ENCODE data around the gene PLEKHN1.

The PLEKHN1 gene

GRCh38 chr1:962381-963300 is 3.6 kb upstream of the PLEKHN1 start:
- DNase-seq (ENCODE audit: low spot score): no peak

- no peak for DNase-seq (ENCODE audit: low spot score)
Measured at GRCh38 chr1:963301-963651, 3.0 kb upstream of the PLEKHN1 start.

- DNase-seq (ENCODE audit: low spot score): no peak
Measured at GRCh38 chr1:963746-964525, 2.3 kb upstream of the PLEKHN1 start.

GRCh38 chr1:964691-965525 is 1.4 kb upstream of the PLEKHN1 start:
- no peak for DNase-seq (ENCODE audit: low spot score)

- no peak for DNase-seq (ENCODE audit: low spot score)
Measured at GRCh38 chr1:965526-966134, 652 bp upstream of the PLEKHN1 start.

- DNase-seq (ENCODE audit: low spot score): no peak
Measured at GRCh38 chr1:966704-967300, 520 bp downstream of the PLEKHN1 start.

- no peak for DNase-seq (ENCODE audit: low spot score)
Measured at GRCh38 chr1:967466-968343, 1.4 kb downstream of the PLEKHN1 start.

GRCh38 chr1:969260-969855 is 3.1 kb downstream of the PLEKHN1 start:
- DNase-seq (ENCODE audit: low spot score): no peak

- no peak for DNase-seq (ENCODE audit: low spot score)
Measured at GRCh38 chr1:970242-970972, 4.1 kb downstream of the PLEKHN1 start.

- DNase-seq (ENCODE audit: low spot score): no peak
Measured at GRCh38 chr1:970973-971730, 4.9 kb downstream of the PLEKHN1 start.

GRCh38 chr1:971751-972506 is 5.6 kb downstream of the PLEKHN1 start:
- no peak for DNase-seq (ENCODE audit: low spot score)

- DNase-seq (ENCODE audit: low spot score): no peak
Measured at GRCh38 chr1:972726-973458, 6.6 kb downstream of the PLEKHN1 start.

- DNase-seq (ENCODE audit: low spot score): no peak
Measured at GRCh38 chr1:973459-974292, 7.4 kb downstream of the PLEKHN1 start.

- no peak for DNase-seq (ENCODE audit: low spot score)
Measured at GRCh38 chr1:974293-974640, 8.0 kb downstream of the PLEKHN1 start.

GRCh38 chr1:974687-975328 is 8.5 kb downstream of the PLEKHN1 start:
- no peak for DNase-seq (ENCODE audit: low spot score)

- no peak for DNase-seq (ENCODE audit: low spot score)
Measured at GRCh38 chr1:975365-975764, 9.1 kb downstream of the PLEKHN1 start.
